BE2C (cell line): ENCODE data around the gene HES7.
A peak's percentile ranks its signal among the peaks of the same experiment; 100 is the strongest.

ENCODE experiments used
- DNase-seq: peaks from one replicate; pipeline ENCODE4 v3.0.0-alpha.2; 2020
- H3K27me3 ChIP-seq: fragments of 250-450 bp; sonication (Bioruptor Pico); 2 replicates; pipeline ENCODE4 v1.5.1; 2020; ENCODE audit warnings: mild to moderate bottlenecking
- H3K36me3 ChIP-seq: fragments of 250-450 bp; sonication (Bioruptor Pico); 2 replicates; pipeline ENCODE4 v1.5.1; 2020; ENCODE audit warnings: mild to moderate bottlenecking
- H3K4me1 ChIP-seq: fragments of 250-450 bp; sonication (Bioruptor Pico); 2 replicates; pipeline ENCODE4 v1.5.1; 2020
- H3K4me3 ChIP-seq: 2 replicates; pipeline ENCODE4 v1.5.1; 2011; ENCODE audit warnings: low read depth, low read length
- H3K9me3 ChIP-seq: fragments of 250-450 bp; sonication (Bioruptor Pico); 2 replicates; pipeline ENCODE4 v1.5.1; 2020
- TF ChIP-seq, protein P1 (sequence below): IDR thresholded peaks from 2 replicates; pipeline ENCODE4 v1.5.1; 2012; ENCODE audit warnings: mild to moderate bottlenecking, low read depth, low read length

Gene HES7

DNA sequence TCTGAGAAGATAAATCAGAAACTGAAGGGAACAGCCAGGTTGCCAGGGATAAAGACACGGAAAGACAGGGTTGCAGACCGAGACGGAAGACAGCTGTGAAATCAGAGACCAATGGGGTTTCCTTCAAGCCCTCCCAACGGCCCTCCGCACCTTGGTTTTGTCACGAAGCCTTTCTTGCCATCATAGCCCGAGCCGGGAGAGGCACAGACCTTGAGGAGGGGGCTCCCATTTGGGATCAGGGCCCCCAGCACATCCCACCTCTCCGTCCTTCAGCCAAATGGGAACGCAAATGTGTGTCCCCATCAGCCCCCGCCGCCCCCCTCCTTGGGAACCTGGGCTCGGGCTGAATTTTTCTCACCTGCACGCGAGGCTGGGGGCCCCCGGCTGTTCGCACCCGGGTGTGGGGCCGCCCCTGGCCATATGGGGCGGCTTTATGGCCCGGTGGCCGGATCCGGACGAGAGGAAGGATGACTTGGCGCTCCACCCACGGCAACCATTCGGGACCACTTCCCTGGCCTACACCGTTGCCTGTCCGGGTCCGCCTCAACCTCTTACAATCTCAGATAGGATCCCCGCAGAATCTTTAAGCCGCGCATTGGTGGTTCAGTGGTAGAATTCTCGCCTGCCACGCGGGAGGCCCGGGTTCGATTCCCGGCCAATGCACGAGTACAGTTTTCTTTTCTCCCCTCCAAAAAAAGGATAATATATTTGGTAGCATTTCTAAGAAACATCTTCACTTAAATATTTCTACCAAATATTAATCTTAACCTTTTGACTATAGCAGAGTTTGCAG, 1.4 kb upstream of the HES7 start:
- peak overlapping the region; percentile 78 for H3K4me3 ChIP-seq
- H3K36me3 ChIP-seq: no peaks in the 10 kb centered on the region
- peak; percentile 67 for DNase-seq
- H3K27me3 ChIP-seq: peaks cover 20% of the 10 kb centered on the region
- H3K4me1 ChIP-seq: no peaks in the 10 kb centered on the region
- no peaks in the 10 kb centered on the region for H3K9me3 ChIP-seq
- TF ChIP-seq, protein P1, sequence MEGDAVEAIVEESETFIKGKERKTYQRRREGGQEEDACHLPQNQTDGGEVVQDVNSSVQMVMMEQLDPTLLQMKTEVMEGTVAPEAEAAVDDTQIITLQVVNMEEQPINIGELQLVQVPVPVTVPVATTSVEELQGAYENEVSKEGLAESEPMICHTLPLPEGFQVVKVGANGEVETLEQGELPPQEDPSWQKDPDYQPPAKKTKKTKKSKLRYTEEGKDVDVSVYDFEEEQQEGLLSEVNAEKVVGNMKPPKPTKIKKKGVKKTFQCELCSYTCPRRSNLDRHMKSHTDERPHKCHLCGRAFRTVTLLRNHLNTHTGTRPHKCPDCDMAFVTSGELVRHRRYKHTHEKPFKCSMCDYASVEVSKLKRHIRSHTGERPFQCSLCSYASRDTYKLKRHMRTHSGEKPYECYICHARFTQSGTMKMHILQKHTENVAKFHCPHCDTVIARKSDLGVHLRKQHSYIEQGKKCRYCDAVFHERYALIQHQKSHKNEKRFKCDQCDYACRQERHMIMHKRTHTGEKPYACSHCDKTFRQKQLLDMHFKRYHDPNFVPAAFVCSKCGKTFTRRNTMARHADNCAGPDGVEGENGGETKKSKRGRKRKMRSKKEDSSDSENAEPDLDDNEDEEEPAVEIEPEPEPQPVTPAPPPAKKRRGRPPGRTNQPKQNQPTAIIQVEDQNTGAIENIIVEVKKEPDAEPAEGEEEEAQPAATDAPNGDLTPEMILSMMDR: no peak

DNA sequence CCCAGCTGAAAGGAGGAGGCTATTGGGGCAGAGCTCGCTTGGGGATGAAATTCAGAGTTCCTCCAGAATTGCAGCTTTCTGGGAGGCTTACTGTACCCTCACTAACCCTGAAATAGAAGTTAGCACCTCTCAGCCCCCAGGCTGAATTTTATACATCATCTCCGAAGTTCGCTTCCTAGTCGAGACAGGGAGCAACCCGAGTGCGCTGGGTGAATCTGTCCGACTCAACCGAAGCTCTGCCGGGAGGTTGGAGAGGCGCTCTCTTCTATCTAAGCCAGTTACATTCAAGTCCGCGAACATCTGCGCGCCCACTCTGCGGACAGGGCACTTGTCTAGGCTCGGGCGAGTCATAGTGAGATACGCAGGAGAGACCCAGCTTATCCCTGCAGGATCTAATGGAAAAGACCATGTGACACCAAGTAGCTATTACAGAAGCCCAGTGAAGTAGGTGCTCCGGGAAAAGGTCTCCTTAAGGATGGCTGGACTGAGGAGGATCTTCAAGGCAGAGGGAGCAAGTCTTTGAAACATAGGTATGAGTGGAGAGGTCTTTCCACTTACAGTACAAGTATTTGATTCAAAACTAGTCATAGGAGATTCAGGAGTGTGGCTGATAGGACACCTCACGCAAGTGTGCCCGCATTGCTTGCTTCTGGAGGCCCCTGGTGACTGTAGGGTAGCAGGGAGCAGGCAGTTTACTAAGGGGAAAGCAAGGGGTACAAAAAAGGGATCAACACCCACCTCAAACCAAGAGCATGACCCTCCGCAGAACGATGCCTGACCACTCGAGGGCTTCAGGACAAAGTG, 646 bp upstream of the HES7 start:
- Histone ChIP-seq H3K4me3 (peak overlapping the region; percentile 78), H3K9me3 (no peaks in the 10 kb centered on the region), H3K4me1 (no peaks in the 10 kb centered on the region), H3K27me3 (peaks cover 20% of the 10 kb centered on the region), H3K36me3 (no peaks in the 10 kb centered on the region)
- TF ChIP-seq, protein P1: no peak
- no peak for DNase-seq

DNA sequence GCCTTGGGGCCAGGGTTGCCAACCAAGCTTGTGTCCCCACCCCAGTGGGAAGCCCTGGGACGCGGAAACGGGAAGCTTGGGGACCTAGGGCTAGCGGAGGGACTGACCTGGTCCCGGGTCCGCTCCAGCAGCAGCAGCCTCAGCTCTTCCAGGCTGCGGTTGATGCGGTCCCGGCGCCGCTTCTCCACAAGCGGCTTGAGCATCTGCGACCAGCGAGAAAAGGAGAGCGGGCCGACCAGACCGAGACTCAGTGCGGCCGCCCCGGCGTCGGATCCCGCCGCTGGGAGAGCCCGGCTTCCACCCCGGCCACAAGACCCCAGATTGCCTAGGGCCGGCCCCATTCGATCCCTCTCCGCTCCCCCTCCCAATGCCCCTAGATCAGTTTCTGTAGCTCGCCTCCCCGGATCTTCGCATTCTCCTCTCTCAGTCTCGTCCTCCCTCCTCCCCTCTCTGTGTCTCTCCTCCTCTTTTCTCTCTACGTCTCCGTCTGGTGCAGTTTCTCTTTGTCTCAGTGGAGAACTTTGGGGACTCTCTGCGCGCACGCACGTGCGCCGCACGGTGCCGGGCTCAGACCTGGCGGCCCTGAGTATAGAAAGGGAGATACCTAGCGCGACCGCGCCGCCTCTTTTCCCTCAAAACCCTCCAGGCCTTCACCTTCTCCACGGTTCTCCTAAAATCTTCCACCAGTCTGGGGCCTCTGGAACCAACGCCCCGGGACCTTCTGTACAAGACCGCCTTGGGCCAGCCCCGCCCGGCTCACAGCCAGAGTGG, 797 bp downstream of the HES7 start:
- Histone ChIP-seq H3K4me3 (peak overlapping the region; percentile 78), H3K36me3 (no peaks in the 10 kb centered on the region), H3K27me3 (peaks cover 20% of the 10 kb centered on the region), H3K4me1 (no peaks in the 10 kb centered on the region), H3K9me3 (no peaks in the 10 kb centered on the region)
- TF ChIP-seq, protein P1: no peak
- no peak for DNase-seq

DNA sequence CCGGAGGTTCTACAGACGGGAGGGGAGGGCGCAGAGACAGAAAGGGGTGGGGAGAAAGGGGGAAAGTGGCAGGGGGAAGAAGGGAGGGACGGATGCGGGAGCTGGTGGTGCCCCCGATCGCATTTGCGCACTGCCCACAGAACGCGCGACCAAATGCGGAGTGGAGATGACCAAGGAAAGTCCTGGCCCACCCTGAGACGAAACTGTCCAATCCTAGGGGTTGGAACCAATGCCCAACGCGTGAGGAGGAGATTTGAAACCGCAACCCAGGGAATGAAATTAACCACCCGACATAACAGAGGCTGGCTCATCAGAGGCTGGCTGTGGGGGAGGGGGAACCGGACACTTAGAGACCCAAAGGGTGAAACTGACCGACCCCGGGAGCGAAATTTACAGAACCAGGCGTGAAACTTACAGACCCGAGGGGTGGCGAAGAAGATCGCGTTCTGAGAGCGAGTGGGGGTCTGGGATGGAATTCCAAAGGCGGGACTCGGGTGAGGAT, 1.4 kb downstream of the HES7 start:
- Histone ChIP-seq H3K4me3 (peak overlapping the region; percentile 78), H3K27me3 (peaks cover 20% of the 10 kb centered on the region), H3K4me1 (no peaks in the 10 kb centered on the region), H3K36me3 (no peaks in the 10 kb centered on the region), H3K9me3 (no peaks in the 10 kb centered on the region)
- DNase-seq: no peak
- TF ChIP-seq, protein P1: no peak

DNA sequence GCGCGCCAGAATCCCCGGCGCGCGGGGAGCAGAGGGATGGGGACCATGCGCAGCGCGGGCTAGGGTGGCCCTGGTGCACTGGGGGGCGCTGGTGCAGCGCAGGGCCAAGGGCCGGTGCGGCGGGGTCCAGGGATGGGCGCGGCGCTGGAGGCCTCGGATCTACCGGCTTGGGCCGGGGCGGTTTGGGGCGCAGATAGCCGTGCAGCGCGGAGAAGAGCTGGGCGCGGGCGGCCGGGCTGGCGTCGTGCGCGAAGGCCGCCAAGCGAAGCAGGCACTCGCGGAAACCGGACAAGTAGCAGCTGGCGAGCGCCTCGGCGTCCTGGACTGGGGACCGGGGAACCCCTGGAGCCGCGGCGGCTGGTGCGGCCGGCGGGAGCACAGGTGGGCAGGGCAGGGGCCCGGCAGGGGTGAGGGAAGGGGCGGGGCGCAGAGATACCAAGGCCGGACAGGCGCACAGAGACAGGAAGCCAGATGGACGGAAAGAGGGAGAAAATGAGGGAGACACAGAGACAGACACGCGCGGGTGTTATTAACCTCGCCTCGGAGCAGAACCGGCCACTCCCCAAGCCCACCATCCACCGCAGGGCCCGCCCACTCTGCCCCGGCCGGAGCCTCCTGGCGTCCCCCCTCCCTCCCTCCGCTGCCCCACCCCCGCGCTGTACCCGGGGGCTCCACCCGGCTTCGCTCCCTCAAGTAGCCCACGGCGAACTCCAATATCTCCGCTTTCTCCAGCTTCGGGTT, 2.1 kb downstream of the HES7 start:
- no peaks in the 10 kb centered on the region for H3K36me3 ChIP-seq
- peaks cover 21% of the 10 kb centered on the region for H3K27me3 ChIP-seq
- H3K9me3 ChIP-seq: no peaks in the 10 kb centered on the region
- no peaks in the 10 kb centered on the region for H3K4me1 ChIP-seq
- peak; percentile 75 for DNase-seq
- peak overlapping the region; percentile 78 for H3K4me3 ChIP-seq
- TF ChIP-seq, protein P1: peak; percentile 37
